A673 (cell line): Measurements from ENCODE around the gene CDH6. TPM values are rescaled to one million over a fixed set of nuclear protein-coding genes. Genes with fewer than 3 reads are reported as not detected.

Experiments
- BruUV-seq: library from RNA; stranded (reverse); fragments of 400-500 nt; replicated peaks from 2 replicates; lab custom pipeline; 2021; lab: Mats Ljungman, UMichigan
- CTCF ChIA-PET: fragments of 300-600 bp; sonication (Branson Sonifier 250); formaldehyde crosslinking; loops from one replicate; lab custom pipeline; 2022; ENCODE audit warnings: antibody characterized with exemption; lab: Charles Lee
- POLR2A ChIA-PET: fragments of 300-600 bp; sonication (Branson Sonifier 250); formaldehyde crosslinking; loops from one replicate; lab custom pipeline; 2022; ENCODE audit warnings: antibody characterized with exemption; ENCODE audit not compliant: low non-redundant PET; lab: Charles Lee
- DNase-seq: peaks from one replicate; pipeline ENCODE4 v3.0.0-alpha.2; 2015; ENCODE audit warnings: low spot score
- H3K27ac ChIP-seq: fragments of 200-600 bp; sonication (generic); 2 replicates; pipeline ENCODE4 v1.5.1; 2016; ENCODE audit warnings: mixed run types, low read depth, mild to moderate bottlenecking, mixed read lengths, antibody characterized with exemption, low read length; ENCODE audit not compliant: poor library complexity, severe bottlenecking
- H3K27me3 ChIP-seq: fragments of 200-600 bp; sonication (generic); replicated peaks from 2 replicates; pipeline ENCODE4 v1.6.1; 2017; ENCODE audit warnings: mixed run types, low read depth, mild to moderate bottlenecking, mixed read lengths, antibody characterized with exemption, low read length; ENCODE audit not compliant: insufficient read depth, poor library complexity
- H3K36me3 ChIP-seq: fragments of 200-600 bp; sonication (generic); 2 replicates; pipeline ENCODE4 v1.6.1; 2016; ENCODE audit warnings: mixed run types, mild to moderate bottlenecking, mixed read lengths, antibody characterized with exemption, low read length; ENCODE audit not compliant: insufficient read depth, poor library complexity, severe bottlenecking
- H3K4me1 ChIP-seq: fragments of 200-600 bp; sonication (generic); 2 replicates; pipeline ENCODE4 v1.6.1; 2017; ENCODE audit warnings: mixed run types, mild to moderate bottlenecking, mixed read lengths, antibody characterized with exemption, low read length; ENCODE audit not compliant: insufficient read depth, poor library complexity, severe bottlenecking
- H3K4me3 ChIP-seq: fragments of 200-600 bp; sonication (generic); 2 replicates; pipeline ENCODE4 v1.5.1; 2016; ENCODE audit warnings: low read depth, mixed run types, mild to moderate bottlenecking, mixed read lengths, low read length; ENCODE audit not compliant: poor library complexity, severe bottlenecking
- H3K9me3 ChIP-seq: fragments of 200-600 bp; sonication (generic); 2 replicates; pipeline ENCODE4 v1.6.1; 2016; ENCODE audit warnings: mixed run types, low read depth, mild to moderate bottlenecking, mixed read lengths, antibody characterized with exemption, low read length; ENCODE audit not compliant: poor library complexity, severe bottlenecking
- CTCF ChIP-seq: fragments of 300-800, 200-600 bp; sonication (generic); conservative IDR thresholded peaks from 2 replicates; pipeline ENCODE4 v1.5.1; 2017; ENCODE audit warnings: low read depth, mild to moderate bottlenecking, antibody characterized with exemption, low read length, moderate library complexity, mixed read lengths
- EZH2 ChIP-seq: fragments of 200-600 bp; sonication (generic); IDR thresholded peaks from 2 replicates; pipeline ENCODE4 v1.6.1; 2017; ENCODE audit warnings: borderline replicate concordance, low read depth, mild to moderate bottlenecking, mixed read lengths, antibody characterized with exemption, low read length; ENCODE audit not compliant: poor library complexity, severe bottlenecking
- intact Hi-C: fragments of 100-400 bp; cut with micrococcal nuclease; formaldehyde crosslinking; loops from one replicate; pipeline ENCODE4 v1.10.0; 2022; ENCODE audit not compliant: unreplicated experiment
- total RNA-seq: library from RNA; stranded (reverse); gene quantifications from 2 replicates; pipeline ENCODE4 v1.2.3, GENCODE V29; 2021

Gene CDH6
- total RNA-seq, 1 experiment from 2014 or later = 3.6 TPM

- DNase-seq = no peak
These were observed 79.7 kb downstream of the CDH6 start for GRCh38 chr5:31273161-31273560.

GRCh38 chr5:31273631-31274378 lies 80.3 kb downstream of the CDH6 start:
- POLR2A ChIA-PET = no interaction called here
- Histone ChIP-seq H3K4me1 (peaks cover 8% of the 10 kb centered on the region), H3K9me3 (no peaks in the 10 kb centered on the region), H3K27me3 (no peaks in the 10 kb centered on the region), H3K27ac (no peak overlapping the region), H3K4me3 (no peak overlapping the region), H3K36me3 (no peaks in the 10 kb centered on the region)
- TF ChIP-seq EZH2 (no peak), CTCF (no peak)
- no TSS peak for BruUV-seq
- CTCF ChIA-PET = no interaction called here
- intact Hi-C loops = loop anchor here (5.0 kb wide), 1 partner anchor 1232 kb away; no protein-coding TSS in a partner anchor
- no peak for DNase-seq

More at GRCh38 chr5:31273161-31273560, 79.7 kb downstream of the CDH6 start:
- H3K9me3 ChIP-seq = no peaks in the 10 kb centered on the region
- peaks cover 11% of the 10 kb centered on the region for H3K4me1 ChIP-seq
- ChIA-PET CTCF (no interaction called here), POLR2A (no interaction called here)
- TF ChIP-seq EZH2 = no peak
- no peak for TF ChIP-seq CTCF
- no peak overlapping the region for H3K27ac ChIP-seq
- BruUV-seq = no TSS peak
- H3K36me3 ChIP-seq = no peaks in the 10 kb centered on the region
- H3K4me3 ChIP-seq = no peak overlapping the region
- no peaks in the 10 kb centered on the region for H3K27me3 ChIP-seq
- intact Hi-C loops = loop anchor here (5.0 kb wide), 1 partner anchor 1231 kb away; no protein-coding TSS in a partner anchor

GRCh38 chr5:31280210-31280609 lies 86.7 kb downstream of the CDH6 start:
- ChIA-PET CTCF (no interaction called here), POLR2A (no interaction called here)
- Histone ChIP-seq H3K36me3 (no peaks in the 10 kb centered on the region), H3K27ac (no peak overlapping the region), H3K4me1 (no peaks in the 10 kb centered on the region), H3K27me3 (no peaks in the 10 kb centered on the region), H3K4me3 (no peak overlapping the region), H3K9me3 (no peaks in the 10 kb centered on the region)
- intact Hi-C loops = no loop called here
- BruUV-seq = no TSS peak
- TF ChIP-seq EZH2 (no peak), CTCF (no peak)
- no peak for DNase-seq
